Measurements from ENCODE around the gene CSNK1G1. TPM values are rescaled to one million over a fixed set of nuclear protein-coding genes. Genes with fewer than 3 reads are reported as not detected.

CSNK1G1 gene
- total RNA-seq, 1 donor from 2014 or later, result 19.9 TPM

DNA sequence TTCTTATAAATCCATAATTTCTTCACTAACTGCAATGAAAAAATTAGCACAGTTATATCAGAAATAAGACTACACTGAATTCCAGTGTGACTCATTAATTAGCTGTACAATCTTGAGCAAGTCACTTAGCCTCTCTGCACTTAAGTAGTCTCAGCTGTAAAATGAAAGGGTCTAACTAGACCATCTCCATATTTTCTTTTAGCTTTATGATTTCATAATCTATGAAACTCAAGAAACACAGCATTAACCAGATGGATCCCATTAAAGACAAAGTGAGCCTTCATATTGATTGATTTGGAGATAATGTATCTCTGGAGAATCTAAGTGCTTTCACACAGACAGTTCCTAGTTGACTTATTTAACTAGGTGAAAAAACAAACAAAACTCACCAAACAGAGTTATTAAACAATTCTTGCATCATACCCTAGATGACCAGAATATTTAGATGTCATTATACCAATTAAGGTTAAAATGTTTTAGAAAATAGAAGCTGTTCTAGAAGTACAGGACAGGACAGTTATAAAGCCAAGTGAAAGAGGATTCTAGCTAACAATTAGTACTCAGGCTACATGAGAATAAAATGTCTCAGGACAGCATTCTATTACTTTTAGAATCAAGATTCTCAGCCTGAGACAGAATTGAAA is 11.2 kb downstream of the CSNK1G1 start:
- Mint-ChIP-seq H3K9me3 (no peaks in the 10 kb centered on the region), H3K36me3 (peaks cover 16% of the 10 kb centered on the region), H3K4me3 (no peak overlapping the region), H3K27me3 (no peaks in the 10 kb centered on the region), H3K27ac (no peak overlapping the region), H3K4me1 (ENCODE audit: unreplicated experiment) (peaks cover 21% of the 10 kb centered on the region)
- no peak for DNase-seq (ENCODE audit: extremely low spot score, unreplicated experiment)
- TF ChIP-seq, protein P1, sequence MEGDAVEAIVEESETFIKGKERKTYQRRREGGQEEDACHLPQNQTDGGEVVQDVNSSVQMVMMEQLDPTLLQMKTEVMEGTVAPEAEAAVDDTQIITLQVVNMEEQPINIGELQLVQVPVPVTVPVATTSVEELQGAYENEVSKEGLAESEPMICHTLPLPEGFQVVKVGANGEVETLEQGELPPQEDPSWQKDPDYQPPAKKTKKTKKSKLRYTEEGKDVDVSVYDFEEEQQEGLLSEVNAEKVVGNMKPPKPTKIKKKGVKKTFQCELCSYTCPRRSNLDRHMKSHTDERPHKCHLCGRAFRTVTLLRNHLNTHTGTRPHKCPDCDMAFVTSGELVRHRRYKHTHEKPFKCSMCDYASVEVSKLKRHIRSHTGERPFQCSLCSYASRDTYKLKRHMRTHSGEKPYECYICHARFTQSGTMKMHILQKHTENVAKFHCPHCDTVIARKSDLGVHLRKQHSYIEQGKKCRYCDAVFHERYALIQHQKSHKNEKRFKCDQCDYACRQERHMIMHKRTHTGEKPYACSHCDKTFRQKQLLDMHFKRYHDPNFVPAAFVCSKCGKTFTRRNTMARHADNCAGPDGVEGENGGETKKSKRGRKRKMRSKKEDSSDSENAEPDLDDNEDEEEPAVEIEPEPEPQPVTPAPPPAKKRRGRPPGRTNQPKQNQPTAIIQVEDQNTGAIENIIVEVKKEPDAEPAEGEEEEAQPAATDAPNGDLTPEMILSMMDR (conservative IDR thresholded peaks at IDR 0.05), result no peak

DNA sequence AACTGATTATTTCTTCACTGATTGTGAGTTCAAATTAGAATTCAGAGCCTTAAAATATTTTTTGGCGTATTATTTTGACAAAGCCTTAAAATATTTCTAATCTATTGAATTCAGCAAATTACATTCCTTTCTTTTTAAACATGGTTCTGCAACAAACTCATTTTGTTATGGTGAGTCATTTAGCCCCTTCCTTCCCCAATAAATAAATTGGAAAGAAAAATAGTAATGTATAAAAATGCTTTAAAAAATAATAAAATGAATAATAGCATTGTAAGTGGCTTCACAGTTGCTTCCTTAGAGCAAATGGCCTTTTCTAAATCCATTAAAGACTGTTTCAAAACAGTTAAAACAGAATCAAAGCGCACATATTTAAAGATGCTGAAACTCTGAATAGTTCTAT is 12.1 kb downstream of the CSNK1G1 start:
- Mint-ChIP-seq H3K9me3 (no peaks in the 10 kb centered on the region), H3K27me3 (no peaks in the 10 kb centered on the region), H3K4me1 (ENCODE audit: unreplicated experiment) (peaks cover 21% of the 10 kb centered on the region), H3K4me3 (no peak overlapping the region), H3K36me3 (peaks cover 16% of the 10 kb centered on the region), H3K27ac (no peak overlapping the region)
- TF ChIP-seq, protein P1 (conservative IDR thresholded peaks at IDR 0.05), result no peak
- no peak for DNase-seq (ENCODE audit: extremely low spot score, unreplicated experiment)

DNA sequence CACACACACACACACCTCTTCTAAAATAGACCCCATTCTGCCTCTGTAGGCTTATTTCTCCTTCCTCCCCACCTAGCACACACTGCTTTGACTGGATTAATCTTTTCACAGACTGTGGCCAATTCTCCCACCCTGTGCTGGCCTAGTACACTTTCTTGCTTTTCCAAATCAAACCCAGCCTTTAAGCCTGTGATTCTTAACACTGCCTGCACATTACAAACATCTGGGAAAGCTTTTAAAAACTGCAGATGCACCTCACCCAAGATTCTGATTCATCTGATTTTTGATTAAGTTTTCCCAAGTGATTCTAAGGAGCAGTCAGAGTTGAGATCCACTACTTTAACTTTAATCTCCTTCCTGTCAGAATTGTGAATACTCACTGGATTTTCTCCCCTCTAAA is 12.8 kb downstream of the CSNK1G1 start:
- Mint-ChIP-seq H3K4me3 (no peak overlapping the region), H3K27me3 (no peaks in the 10 kb centered on the region), H3K27ac (peak overlapping the region; percentile 34), H3K9me3 (no peaks in the 10 kb centered on the region), H3K36me3 (peaks cover 16% of the 10 kb centered on the region), H3K4me1 (ENCODE audit: unreplicated experiment) (peaks cover 21% of the 10 kb centered on the region)
- TF ChIP-seq, protein P1 (conservative IDR thresholded peaks at IDR 0.05), result no peak
- no peak for DNase-seq (ENCODE audit: extremely low spot score, unreplicated experiment)

DNA sequence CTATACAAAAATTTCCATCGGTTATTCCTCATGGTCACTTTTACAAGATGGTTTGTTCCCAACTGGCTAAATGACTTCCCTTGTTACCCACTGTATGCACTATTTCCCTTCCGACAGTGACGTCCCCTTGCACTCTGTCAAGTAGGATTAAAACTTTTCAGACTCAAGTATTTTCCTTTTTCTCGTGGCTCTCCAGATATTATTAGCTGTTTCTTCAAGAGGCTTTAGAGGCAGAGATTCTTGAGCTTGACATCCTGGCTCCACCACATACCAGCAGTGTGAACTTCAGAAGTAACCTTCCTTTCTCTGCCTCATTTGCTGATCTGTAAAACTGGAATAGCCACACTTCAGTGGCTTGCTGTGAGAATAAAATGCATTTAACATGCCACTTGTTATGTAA is 14.0 kb downstream of the CSNK1G1 start:
- Mint-ChIP-seq H3K27ac (peak overlapping the region; percentile 80), H3K36me3 (peaks cover 12% of the 10 kb centered on the region), H3K4me1 (ENCODE audit: unreplicated experiment) (peaks cover 21% of the 10 kb centered on the region), H3K4me3 (peak overlapping the region; percentile 23), H3K9me3 (no peaks in the 10 kb centered on the region), H3K27me3 (no peaks in the 10 kb centered on the region)
- TF ChIP-seq, protein P1 (conservative IDR thresholded peaks at IDR 0.05), result no peak
- DNase-seq (ENCODE audit: extremely low spot score, unreplicated experiment), result no peak

DNA sequence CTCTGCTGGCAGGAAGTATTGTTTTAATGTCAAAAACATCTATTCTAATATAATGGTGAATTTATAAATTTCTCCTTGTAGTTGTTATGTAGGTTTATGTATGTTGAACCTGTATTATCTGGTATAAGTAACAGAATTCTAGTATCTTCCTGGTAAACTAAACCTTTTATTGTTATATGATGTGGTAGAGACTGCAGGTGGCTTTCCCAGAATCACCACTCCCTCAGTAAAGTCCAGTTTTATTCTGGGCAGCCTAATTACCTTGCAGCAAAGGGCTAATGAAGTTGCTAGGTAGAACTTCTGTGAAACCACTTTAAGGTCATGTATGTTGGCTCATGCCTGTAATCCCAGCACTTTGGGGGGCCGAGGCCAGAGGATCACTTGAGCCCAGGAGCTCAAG is 15.6 kb downstream of the CSNK1G1 start:
- TF ChIP-seq, protein P1 (conservative IDR thresholded peaks at IDR 0.05), result no peak
- no peak overlapping the region for H3K4me3 Mint-ChIP-seq
- peaks cover 19% of the 10 kb centered on the region for H3K4me1 Mint-ChIP-seq (ENCODE audit: unreplicated experiment)

More for the DNA sequence above, 15.6 kb downstream of the CSNK1G1 start:
- H3K36me3 Mint-ChIP-seq, result peaks cover 6% of the 10 kb centered on the region
- H3K27ac Mint-ChIP-seq, result no peak overlapping the region
- no peak for DNase-seq (ENCODE audit: extremely low spot score, unreplicated experiment)
- H3K27me3 Mint-ChIP-seq, result no peaks in the 10 kb centered on the region
- no peaks in the 10 kb centered on the region for H3K9me3 Mint-ChIP-seq

Data from type B pancreatic cell (in vitro differentiated cells).